Inflammatory macrophage treated with lipopolysaccharide for 4 hours (primary cell): ENCODE measurements around the gene TCEANC2.
A peak's percentile ranks its signal among the peaks of the same experiment; 100 is the strongest.

Source experiments
- DNase-seq: peaks from one replicate; pipeline ENCODE4 v3.0.0-alpha.2; 2020

The TCEANC2 gene

DNA sequence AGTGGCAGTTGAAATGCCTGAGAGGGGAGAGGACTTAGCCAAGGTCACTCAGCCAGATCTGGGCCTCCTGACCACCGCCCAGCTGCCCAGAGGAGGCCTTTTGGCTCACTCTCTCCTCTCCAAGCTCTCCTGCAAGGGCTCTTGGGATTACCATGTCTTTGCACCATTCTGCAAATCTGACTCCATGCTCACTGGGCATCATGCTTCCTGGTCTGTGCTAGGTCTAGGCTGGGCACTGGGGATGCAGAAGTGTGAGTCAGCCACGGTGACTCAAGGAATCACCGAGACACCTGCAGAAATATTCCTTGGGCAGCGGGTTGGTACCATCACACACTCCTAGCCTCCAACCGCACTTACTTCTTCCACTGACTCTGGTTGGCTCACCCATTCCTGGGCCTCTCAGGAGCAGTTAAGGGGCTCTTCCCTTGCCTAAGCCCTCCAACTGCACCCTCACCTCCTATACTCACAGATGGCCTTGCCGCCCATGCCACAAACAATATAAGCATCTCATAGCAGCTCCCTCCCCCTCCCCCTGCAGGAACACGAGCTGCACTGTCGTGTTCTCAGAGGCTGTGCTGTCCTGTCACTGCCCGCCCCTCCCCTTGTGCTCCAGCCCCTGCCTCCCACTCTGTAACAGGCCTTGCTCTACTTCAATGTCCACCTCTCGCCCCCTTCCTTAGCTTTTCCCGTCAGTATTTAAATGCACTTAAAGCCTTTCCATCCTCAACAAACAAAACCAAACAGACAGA, 64.6 kb downstream of the TCEANC2 start:
- no peak for DNase-seq

- DNase-seq, result no peak
Measured at GRCh38 chr1:54118704-54119103, 65.3 kb downstream of the TCEANC2 start.

DNA sequence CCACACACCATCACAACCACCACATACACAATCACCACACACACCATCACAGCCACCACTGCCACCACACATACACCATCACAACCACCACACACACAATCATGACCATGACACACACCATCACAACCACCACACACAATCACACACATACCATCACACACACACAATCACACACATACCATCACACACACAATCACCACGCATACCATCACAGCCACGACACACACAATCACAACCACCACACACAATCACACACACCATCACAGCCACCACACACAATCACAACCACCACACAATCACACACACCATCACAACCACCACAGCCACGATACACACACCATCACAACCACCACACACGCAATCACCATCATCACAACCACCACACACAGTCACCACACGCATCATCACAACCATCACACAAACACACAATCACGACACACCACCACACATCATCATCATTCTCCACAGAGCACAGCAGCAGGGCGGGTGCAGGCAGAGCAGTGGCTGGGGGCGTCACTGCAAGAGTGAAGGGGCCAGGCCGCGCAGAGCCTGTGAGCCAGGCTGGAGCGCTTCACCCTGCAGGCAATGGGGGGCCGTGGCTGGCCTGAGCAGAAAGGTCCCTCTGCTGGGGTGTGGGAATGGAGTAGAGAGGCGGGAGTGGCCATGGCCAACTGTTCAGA, 66.8 kb downstream of the TCEANC2 start:
- DNase-seq, result no peak

- no peak for DNase-seq
Measured at GRCh38 chr1:54120698-54121481, 67.5 kb downstream of the TCEANC2 start.

- peak; percentile 39 for DNase-seq
Measured at GRCh38 chr1:54121482-54122134, 68.2 kb downstream of the TCEANC2 start.

DNA sequence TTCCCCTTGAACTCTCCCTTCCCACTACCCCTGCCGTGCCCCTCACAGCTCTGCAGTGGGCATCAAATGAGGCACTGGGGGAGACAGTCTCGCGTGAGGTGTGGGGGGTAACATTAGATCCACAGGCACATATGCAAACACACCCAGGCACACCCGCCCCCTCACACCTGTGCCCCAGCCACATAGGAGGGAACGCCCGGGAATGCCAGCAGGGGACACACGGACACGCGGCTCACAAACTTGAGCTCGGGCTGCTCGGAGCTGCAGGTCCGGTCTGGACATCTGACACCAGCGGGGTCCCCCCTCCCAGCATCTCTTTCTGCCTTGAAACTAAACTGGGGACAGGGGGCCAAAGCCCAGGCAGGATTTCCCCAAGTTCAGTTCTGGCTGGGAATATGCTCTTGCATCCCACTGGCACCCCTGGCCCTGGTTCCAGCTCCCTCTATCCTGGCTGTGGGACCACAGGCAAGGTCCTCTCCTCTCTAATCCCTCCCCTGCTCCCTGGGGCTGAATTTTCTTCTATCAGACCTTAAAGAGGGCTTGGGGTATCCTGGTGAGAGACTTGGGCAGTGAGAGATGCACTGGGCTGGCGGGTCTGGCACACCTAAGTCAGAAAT, 68.8 kb downstream of the TCEANC2 start:
- DNase-seq, result no peak

- DNase-seq, result no peak
Measured at GRCh38 chr1:54122992-54123391, 69.6 kb downstream of the TCEANC2 start.

DNA sequence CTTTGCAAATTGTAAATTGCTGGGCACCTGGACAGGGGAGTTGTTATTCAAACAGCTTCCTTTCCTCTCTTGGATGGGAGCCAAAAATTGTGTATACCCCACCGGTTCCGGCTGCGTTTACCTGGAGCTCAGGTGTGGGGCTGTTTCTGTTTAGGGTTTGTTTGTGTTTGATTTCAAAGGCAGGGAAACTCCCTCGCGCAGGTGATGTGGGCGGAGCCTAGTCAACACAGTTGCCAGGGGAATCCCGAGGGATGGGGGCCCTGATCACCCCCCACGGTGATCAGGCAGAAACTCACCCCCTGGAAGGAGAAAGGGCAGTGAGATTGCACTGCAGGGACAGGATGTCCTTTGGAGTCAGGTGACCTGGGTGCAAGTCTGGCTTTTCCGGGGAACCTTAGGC, 71.1 kb downstream of the TCEANC2 start:
- no peak for DNase-seq

DNA sequence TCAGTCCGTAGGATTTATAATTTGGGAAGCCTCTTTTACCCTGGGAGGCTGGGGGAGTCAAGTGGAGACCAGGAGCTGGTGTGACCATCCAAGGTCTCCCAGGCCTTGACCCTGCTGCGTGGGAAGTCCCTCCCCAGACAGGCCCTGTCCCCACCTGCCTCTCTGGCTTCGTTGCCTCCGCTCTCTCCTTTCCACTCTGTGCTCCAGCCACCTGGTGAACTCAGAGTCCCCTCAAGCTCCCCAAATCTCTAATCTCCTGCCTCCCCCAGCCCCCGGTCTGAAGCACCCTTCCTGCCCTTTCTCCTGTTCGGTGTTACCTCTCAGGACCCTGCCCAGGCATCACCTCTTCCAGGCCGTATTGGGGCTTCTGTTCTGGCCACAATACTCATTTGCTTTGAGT, 71.5 kb downstream of the TCEANC2 start:
- DNase-seq, result no peak

- peak; percentile 31 for DNase-seq
Measured at GRCh38 chr1:54125386-54126070, 72.1 kb downstream of the TCEANC2 start.

DNA sequence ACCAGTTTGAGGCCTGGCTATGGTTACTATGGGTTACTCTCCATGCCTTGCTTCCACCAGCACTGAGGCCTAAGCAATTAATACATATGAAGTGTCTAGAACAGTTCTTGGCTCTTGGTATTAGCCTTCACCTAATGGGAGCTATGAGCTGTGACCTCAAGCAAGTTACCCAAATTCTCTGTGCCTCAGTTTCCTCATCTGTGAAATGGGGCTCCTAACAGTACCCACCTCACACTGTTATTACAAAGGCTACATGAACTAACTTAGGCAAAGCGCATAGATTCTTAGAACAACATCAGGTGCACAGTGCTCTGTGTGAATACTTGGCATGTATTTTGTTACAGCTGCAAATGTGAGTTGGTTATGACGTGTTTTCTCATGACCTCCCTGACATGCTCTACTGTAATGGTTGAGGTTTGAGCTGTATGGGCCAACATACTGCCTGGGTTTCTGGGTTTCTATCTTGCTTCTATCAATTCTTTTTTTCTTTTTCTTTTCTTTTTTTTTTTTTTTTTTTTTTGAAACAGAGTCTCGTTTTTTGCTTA, 72.9 kb downstream of the TCEANC2 start:
- no peak for DNase-seq

DNA sequence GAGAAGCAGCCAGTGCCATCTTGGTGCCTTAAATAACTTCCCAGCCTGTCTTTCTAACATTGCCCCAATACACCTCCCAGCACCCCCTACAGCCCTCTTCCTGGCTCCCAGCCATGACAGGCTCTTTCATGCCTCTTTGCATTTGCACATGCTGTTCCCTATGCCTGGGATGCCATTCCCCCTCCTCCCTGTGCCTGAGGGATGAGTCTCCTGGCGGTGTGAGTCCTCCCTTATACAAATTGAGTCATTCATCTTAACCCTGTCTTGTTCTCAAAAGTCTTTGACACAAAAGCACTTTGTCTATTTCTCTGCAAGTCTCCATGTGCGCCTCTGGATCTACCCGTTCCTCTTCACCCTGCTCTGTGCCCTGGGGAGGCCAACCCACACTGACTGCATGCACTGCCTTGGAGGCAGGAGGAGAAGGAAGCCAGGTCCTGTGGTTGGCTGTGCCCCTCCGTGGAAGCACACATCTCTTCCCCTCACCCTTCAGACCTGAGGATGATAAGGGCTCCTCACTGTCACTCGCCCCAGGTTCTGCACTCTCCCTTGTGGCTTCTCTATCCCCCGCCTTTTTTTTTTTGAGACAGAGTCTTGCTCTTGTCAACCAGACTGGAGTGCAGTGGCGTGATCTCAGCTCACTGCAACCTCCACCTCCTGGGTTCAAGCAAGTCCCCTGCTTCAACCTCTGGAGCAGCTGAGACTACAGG, 74.3 kb downstream of the TCEANC2 start:
- DNase-seq, result no peak

- no peak for DNase-seq
Measured at GRCh38 chr1:54129858-54130257, 76.5 kb downstream of the TCEANC2 start.

- no peak for DNase-seq
Measured at GRCh38 chr1:54131419-54131818, 78.0 kb downstream of the TCEANC2 start.

DNA sequence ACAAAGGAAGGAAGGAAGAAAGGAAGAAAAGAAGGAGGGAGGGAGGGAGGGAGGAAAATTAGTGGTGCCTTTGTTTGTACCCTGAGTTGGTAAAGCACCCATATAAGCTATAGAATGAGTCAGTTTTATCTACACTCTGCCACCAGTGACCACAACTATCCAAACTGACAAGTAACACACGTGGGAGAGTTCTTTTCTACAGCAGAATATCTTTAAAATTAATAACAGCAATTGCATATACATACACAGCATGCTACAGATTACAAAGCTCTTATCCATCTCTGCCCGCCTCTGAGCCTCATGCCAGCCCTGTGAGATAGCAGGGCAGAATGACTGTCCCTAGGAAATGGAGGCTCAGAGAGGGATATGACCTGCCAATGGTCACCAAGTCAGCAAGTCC, 79.1 kb downstream of the TCEANC2 start:
- no peak for DNase-seq

DNA sequence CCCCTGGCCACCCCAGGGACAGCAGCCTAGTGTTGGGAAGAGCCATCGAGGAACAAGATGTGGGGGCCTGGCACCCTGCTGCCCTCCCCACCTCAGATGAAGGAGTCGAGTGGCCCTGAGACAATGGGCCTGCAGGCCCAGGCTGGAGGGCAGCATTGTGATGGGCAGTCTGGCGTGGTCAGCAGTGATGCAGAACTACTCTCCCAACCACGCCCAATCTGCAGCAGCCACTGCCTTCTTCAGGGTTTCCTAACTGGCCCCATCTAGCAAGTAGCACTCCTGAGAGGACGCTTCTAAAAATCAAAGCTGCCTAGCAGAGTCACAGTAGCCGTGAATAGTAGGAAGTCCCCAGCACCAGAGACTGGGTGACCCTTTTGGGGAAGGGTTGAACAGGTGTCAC, 80.9 kb downstream of the TCEANC2 start:
- no peak for DNase-seq

- no peak for DNase-seq
Measured at GRCh38 chr1:54135436-54136120, 82.2 kb downstream of the TCEANC2 start.

DNA sequence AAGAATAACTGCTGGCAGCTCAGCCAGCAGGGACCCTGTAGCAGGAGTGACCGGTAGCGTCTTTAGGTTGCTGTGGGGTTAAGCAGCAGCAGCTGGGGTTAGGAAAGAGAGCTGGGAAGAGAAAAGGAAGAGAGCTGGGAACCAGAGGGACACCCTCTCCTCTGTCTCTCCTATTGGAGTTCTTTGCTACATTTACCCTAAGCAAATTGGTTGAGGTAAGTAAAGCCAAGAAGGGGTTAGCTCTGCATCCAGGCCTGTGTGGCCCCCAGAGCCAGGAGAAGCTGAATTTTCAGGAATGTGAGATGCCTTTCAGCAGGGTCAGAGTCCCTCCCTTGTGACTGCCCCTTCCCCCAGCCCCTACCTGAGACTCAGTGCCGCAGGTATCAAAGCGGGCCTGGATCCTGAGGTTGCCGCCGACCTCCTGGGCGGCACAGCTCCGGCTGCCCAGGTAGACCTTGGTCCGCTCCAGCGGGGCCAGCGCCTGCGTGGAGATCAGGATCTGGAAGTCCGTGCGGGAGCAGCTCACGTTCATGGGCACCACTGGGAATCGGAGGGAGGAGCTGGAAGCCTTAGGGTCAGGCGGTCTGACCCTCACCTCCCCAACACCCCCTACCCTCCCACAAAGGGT, 83.0 kb downstream of the TCEANC2 start:
- no peak for DNase-seq

GRCh38 chr1:54136963-54137533, 83.6 kb downstream of the TCEANC2 start:
- DNase-seq, result no peak
